Measurements from ENCODE around the gene HNRNPUL1. TPM values are rescaled to one million over a fixed set of nuclear protein-coding genes. Genes with fewer than 3 reads are reported as not detected.
A peak's percentile ranks its signal among the peaks of the same experiment; 100 is the strongest.

Gene HNRNPUL1
- polyA plus RNA-seq, 4 donors, result 188 to 209 (median 204) TPM

- no peak for DNase-seq (ENCODE audit: low read depth in 4 of 4, low spot score in 3 of 4)
These were observed 30.4 kb upstream of the HNRNPUL1 start for GRCh38 chr19:41233748-41234240.

DNA sequence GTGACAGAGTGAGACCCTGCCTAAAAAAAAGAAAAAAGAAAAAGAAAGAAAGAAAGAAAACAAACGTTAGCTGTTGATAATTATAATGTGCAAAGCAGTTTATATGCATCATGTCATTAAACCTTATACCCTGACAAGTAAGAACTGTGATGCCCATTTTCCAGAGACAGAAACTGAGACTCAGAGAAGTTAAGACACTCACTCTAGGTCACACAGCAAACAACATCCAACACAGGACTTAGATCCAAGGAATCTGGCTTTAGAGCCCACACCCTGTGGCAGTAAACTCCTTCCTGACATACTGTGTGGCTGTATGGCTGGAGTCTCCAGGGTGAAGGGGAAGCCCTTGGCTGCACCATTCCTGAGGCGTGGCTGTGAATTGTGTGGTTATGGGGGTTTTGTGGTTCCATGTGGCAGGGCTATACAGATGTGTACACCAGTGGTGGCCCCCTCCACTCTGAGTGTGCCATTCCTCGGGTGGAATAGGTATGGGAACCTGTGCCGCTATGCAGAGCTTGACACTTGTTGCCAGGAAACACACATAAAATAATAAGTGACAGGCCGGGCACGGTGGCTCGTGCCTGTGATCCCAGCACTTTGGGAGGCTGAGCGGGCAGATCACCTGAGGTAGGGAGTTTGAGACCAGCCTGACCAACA, 29.5 kb upstream of the HNRNPUL1 start:
- DNase-seq (ENCODE audit: low read depth in 4 of 4, low spot score in 3 of 4), result no peak

DNA sequence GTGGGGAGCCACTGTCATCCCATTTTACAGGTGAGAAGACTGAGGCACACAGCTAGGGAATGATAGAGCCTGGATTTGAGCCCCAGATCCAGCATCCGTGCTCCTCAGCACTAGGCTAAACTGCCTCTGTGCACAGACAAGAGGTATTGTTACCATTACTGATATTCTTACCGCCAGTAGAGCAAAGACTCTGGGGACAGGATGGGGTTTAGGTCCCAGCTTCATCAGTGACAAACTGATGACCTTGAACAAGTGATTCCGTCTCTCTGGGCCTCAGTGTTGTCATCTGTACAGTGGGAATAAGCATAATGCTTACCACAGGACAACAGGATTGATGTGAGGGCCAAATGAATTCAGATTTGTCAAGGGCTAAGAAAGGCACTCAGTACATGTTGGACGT, 28.7 kb upstream of the HNRNPUL1 start:
- no peak for DNase-seq (ENCODE audit: low read depth in 4 of 4, low spot score in 3 of 4)

DNA sequence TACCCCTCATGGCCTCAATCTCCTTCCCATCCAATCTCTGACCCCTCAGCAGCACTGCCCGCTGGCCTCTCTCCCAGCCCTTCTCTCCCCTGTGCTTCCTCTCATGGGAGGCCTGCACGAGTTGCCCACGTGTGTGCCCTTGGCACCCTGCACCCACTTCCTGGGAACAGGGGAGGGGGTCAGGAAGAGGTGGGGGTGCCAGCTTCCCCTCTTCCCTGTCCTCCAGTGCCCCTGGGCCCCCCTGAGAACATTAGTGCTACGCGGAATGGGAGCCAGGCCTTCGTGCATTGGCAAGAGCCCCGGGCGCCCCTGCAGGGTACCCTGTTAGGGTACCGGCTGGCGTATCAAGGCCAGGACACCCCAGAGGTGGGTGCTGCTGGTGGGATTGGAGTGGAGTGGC, 25.9 kb upstream of the HNRNPUL1 start:
- no peak for DNase-seq (ENCODE audit: low read depth in 4 of 4, low spot score in 3 of 4)

DNA sequence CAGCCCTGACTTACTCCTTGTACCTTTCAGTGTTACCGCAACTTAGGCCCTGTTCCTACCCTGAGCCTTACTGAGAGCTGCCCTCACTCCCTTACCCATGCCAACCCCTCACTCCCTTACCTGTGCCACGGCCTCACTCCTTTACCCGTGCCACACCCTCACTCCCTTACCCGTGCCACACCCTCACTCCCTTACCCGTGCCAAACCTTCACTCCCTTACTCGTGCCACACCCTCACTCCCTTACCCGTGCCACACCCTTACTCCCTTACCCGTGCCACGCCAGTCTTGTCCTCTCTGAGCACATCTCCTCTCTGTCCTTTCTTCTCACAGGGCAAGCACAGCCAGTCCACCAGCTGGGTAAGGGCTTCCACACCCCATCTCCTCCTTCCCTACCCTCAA, 24.8 kb upstream of the HNRNPUL1 start:
- DNase-seq (ENCODE audit: low read depth in 4 of 4, low spot score in 3 of 4), result no peak

- no peak for DNase-seq (ENCODE audit: low read depth in 4 of 4, low spot score in 3 of 4)
These were observed 24.1 kb upstream of the HNRNPUL1 start for GRCh38 chr19:41239961-41240574.

DNA sequence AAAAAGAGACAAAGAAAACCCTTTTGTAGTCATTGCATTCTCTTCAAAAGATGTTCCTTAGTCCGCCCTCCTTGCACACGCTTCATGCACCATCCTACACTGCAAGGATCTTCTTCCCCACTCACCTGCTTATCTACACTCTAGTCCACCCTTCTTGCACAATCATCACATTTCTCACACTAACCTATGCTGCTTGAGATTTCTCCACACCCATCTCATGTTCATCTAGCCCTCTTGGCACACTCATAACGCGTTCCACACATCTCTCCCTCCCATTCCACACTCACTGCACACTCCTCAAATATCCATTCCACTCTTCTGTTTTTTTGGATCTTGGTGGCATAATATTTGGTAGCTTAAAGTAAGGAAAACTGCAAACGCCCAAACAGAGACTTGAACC, 22.3 kb upstream of the HNRNPUL1 start:
- no peak for DNase-seq (ENCODE audit: low read depth in 4 of 4, low spot score in 3 of 4)

DNA sequence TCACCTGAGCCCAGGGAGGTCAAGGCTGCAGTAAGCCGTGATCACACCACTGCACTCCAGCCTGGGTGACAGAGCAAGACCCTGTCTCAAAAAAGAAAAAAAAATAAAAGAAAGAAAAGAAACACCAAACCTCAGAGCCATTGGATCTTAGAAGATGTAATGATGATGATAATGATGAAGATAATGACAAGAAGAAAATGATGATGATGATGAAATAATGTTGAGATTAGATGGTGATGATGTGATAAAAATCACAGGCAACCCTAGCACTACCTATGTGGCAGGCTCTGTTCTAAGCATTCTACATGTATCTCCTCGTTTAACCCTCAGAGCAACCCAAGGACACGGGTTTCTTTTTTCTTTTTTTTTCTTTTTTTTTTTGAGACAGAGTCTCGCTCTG, 20.1 kb upstream of the HNRNPUL1 start:
- DNase-seq (ENCODE audit: low read depth in 4 of 4, low spot score in 3 of 4), result no peak

DNA sequence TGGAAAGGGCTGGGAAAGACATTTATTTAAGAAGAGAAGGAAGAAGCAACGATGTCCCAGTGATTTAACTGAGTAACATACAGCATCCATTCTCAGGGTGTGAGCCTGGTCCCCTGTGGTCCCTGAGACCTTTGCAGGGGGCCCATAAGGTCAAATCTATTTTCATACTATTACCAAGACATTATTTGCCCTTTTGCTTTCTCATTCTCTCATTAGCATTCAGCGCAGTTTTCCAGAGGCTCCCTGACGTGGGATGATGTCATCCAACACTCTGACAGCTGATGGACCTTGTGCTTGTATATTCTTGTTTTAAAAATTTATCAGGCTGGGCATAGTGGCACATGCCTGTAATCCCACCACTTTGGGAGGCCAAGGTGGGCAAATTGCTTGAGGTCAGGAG, 18.3 kb upstream of the HNRNPUL1 start:
- no peak for DNase-seq (ENCODE audit: low read depth in 4 of 4, low spot score in 3 of 4)

- DNase-seq (ENCODE audit: low read depth in 4 of 4, low spot score in 3 of 4), result no peak
These were observed 15.3 kb upstream of the HNRNPUL1 start for GRCh38 chr19:41248895-41249294.

GRCh38 chr19:41249707-41250423, 14.3 kb upstream of the HNRNPUL1 start:
- no peak for DNase-seq (ENCODE audit: low read depth in 4 of 4, low spot score in 3 of 4)

DNA sequence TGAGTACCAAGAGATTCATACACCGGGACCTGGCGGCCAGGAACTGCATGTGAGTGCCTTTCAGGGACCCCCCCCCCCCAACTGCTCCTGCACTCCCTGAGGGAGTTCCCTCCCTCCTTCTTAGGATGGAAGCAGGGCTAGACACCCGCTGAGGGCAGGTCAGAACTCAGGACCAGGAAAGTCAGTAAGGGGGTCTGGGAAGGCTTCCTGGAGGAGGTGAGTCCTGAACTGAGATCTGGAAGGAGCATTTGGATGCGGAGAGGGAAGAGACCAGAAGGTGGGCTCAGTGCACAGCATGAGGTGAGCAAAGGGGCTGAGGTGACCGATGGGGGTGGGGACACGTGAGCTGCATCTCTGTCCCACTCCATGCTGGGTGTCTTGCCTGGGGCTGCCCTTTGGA, 10.5 kb upstream of the HNRNPUL1 start:
- DNase-seq (ENCODE audit: low read depth in 4 of 4, low spot score in 3 of 4), result no peak

GRCh38 chr19:41255171-41255570, 9.0 kb upstream of the HNRNPUL1 start:
- DNase-seq (ENCODE audit: low read depth in 4 of 4, low spot score in 3 of 4), result no peak

DNA sequence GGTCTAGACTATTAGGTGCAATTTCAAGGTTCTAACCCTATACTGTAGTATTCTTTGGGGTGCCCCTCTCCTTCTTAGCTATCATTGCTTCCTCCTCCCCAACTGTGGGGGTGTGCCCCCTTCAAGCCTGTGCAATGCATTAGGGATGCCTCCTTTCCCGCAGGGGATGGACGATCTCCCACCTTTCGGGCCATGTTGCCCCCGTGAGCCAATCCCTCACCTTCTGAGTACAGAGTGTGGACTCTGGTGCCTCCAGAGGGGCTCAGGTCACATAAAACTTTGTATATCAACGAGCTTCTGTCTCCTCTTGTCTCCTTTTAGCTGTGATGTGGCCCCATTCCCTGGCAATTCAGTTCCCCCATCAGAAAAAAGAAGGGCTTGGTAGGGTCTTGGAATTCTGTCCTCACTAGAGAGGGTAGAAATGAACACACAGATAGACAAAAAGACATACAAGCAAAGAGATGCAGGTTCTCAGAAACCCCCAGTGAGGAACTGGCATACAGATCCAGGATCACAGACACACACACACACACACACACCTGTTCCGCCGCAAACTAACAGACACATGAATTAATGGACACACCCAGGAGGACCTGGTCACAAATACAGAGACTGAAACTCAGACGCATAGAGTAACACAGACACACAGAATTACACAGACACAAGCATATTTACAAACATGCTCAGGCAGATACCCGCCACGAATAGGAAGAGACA, 2.5 kb upstream of the HNRNPUL1 start:
- peak in 2 of 4 donors; percentile 1 to 7 for DNase-seq (ENCODE audit: low read depth in 4 of 4, low spot score in 3 of 4)

GRCh38 chr19:41263042-41263849, 926 bp upstream of the HNRNPUL1 start:
- DNase-seq (ENCODE audit: low read depth in 4 of 4, low spot score in 3 of 4), result peak in 3 of 4 donors; percentile 42 to 64 (median 48)

- DNase-seq (ENCODE audit: low read depth in 4 of 4, low spot score in 3 of 4), result peak; percentile 16 to 26 (median 21)
These were observed 616 bp downstream of the HNRNPUL1 start for GRCh38 chr19:41264581-41265394.

DNA sequence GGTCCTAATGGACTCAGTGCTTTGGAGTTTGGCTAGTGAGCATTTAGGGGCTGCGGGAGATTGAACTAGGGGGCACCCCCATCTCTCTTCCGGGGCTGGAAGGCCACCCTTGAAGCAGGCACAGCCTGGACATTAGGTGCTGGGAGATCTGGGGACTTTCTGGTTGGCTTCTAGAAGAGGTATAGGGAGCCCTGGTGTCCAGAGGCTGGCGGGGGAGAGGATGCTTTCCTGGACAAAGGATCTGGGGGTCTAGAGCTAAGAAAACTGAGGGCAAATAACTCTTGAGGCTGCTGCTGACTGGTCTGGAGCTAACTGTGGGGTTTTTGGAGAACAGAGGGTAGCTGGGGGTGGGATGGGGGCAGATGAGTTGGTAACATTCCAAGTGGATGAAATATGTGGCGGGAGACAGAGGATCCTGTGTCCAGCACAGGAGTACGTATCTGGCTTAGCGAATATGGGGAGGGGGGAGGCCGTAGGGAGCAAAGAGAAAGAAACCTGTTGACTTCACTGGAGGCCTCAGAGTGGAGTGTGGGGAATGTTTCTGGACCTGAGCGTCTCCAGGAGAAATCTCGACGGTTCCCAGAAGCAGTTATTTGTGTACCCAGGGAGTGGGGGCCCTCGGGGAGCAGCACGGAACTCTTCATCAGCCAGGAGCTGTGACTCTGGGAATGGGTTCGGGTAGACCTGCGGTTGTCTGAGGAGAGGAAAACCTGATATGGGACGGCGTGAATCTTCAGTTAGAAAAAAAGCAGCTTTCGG, 1.4 kb downstream of the HNRNPUL1 start:
- DNase-seq (ENCODE audit: low read depth in 4 of 4, low spot score in 3 of 4), result peak; percentile 12 to 20 (median 16)

DNA sequence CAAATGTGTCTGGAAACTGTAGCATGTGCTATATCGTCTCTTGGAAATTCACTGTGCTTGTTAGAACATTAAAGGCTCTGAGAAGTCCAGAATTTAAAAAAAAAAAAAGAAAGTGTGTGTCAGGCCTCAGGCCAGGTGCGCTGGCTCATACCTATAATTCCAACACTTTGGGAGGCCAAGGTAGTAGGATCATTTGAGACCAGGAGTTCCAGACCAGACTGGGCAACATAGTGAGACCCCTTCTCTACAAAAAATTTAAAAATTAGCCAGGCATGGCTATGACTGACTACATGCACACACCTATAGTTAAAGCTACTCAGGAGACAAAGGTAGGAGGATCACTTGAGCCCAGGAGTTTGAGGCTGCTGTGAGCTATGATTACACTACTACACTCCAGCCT, 4.9 kb downstream of the HNRNPUL1 start:
- DNase-seq (ENCODE audit: low read depth in 4 of 4, low spot score in 3 of 4), result no peak

GRCh38 chr19:41269571-41269970, 5.4 kb downstream of the HNRNPUL1 start:
- no peak for DNase-seq (ENCODE audit: low read depth in 4 of 4, low spot score in 3 of 4)
